GM19099 (cell line): ENCODE data around the gene DAB2.

Experiments
- POLR2A ChIP-seq: IDR thresholded peaks from 3 replicates; pipeline ENCODE4 v1.6.1; 2011; ENCODE audit warnings: low read depth; ENCODE audit not compliant: insufficient read length; ENCODE audit errors: extremely low read depth

The DAB2 gene

GRCh38 chr5:39451276-39451941, 26.6 kb upstream of the DAB2 start:
- TF ChIP-seq POLR2A = no peak

GRCh38 chr5:39450487-39450886, 25.7 kb upstream of the DAB2 start:
- no peak for TF ChIP-seq POLR2A

- no peak for TF ChIP-seq POLR2A
These were observed 24.8 kb upstream of the DAB2 start for GRCh38 chr5:39449591-39449990.

GRCh38 chr5:39448506-39449128, 23.8 kb upstream of the DAB2 start:
- TF ChIP-seq POLR2A = no peak

GRCh38 chr5:39447968-39448367, 23.2 kb upstream of the DAB2 start:
- TF ChIP-seq POLR2A = no peak

GRCh38 chr5:39447059-39447458, 22.3 kb upstream of the DAB2 start:
- TF ChIP-seq POLR2A = no peak

- TF ChIP-seq POLR2A = no peak
These were observed 21.5 kb upstream of the DAB2 start for GRCh38 chr5:39446231-39446630.

- TF ChIP-seq POLR2A = no peak
These were observed 19.1 kb upstream of the DAB2 start for GRCh38 chr5:39443911-39444310.

- TF ChIP-seq POLR2A = no peak
These were observed 18.2 kb upstream of the DAB2 start for GRCh38 chr5:39442991-39443390.

GRCh38 chr5:39441838-39442237, 17.1 kb upstream of the DAB2 start:
- TF ChIP-seq POLR2A = no peak

GRCh38 chr5:39440958-39441624, 16.3 kb upstream of the DAB2 start:
- TF ChIP-seq POLR2A = no peak

GRCh38 chr5:39440192-39440957, 15.6 kb upstream of the DAB2 start:
- no peak for TF ChIP-seq POLR2A

GRCh38 chr5:39439582-39440162, 14.9 kb upstream of the DAB2 start:
- no peak for TF ChIP-seq POLR2A

- no peak for TF ChIP-seq POLR2A
These were observed 12.7 kb upstream of the DAB2 start for GRCh38 chr5:39437467-39437866.

GRCh38 chr5:39433848-39434247, 9.1 kb upstream of the DAB2 start:
- TF ChIP-seq POLR2A = no peak

GRCh38 chr5:39432696-39433530, 8.1 kb upstream of the DAB2 start:
- no peak for TF ChIP-seq POLR2A
